Measurements from ENCODE around the gene DGLUCY. TPM values are rescaled to one million over a fixed set of nuclear protein-coding genes. Genes with fewer than 3 reads are reported as not detected.
"Not testable (repeated sequence)": the region's sequence is repeated elsewhere in the genome, so short reads cannot be mapped to it uniquely, and the experiment has no call there.

Gene DGLUCY
- polyA plus RNA-seq, 1 donor, result 28.4 TPM

- no peak for DNase-seq
Measured at GRCh38 chr14:91263329-91263728, 149.5 kb downstream of the DGLUCY start.

- DNase-seq, result no peak
Measured at GRCh38 chr14:91264151-91265150, 150.6 kb downstream of the DGLUCY start.

GRCh38 chr14:91265404-91265803 lies 151.5 kb downstream of the DGLUCY start:
- DNase-seq, result no peak

DNA sequence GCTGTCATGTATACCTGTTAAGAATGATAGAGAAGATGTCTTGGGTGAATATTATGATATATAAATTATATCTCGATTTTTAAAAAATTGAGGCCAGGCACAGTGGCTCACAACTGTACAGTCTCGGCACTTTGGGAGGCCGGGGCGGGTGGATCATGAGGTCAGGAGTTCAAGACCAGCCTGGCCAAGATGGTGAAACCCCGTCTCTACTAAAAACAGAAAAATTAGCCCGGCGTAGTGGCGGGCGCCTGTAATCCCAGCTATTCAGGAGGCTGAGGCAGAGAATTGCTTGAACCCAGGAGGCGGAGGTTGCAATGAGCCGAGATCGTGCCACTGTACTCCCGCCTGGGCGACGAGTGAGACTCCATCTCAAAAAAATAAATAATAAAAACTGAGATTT lies 152.4 kb downstream of the DGLUCY start:
- DNase-seq, result not testable (repeated sequence)

- DNase-seq, result no peak
Measured at GRCh38 chr14:91267965-91268437, 154.1 kb downstream of the DGLUCY start.

DNA sequence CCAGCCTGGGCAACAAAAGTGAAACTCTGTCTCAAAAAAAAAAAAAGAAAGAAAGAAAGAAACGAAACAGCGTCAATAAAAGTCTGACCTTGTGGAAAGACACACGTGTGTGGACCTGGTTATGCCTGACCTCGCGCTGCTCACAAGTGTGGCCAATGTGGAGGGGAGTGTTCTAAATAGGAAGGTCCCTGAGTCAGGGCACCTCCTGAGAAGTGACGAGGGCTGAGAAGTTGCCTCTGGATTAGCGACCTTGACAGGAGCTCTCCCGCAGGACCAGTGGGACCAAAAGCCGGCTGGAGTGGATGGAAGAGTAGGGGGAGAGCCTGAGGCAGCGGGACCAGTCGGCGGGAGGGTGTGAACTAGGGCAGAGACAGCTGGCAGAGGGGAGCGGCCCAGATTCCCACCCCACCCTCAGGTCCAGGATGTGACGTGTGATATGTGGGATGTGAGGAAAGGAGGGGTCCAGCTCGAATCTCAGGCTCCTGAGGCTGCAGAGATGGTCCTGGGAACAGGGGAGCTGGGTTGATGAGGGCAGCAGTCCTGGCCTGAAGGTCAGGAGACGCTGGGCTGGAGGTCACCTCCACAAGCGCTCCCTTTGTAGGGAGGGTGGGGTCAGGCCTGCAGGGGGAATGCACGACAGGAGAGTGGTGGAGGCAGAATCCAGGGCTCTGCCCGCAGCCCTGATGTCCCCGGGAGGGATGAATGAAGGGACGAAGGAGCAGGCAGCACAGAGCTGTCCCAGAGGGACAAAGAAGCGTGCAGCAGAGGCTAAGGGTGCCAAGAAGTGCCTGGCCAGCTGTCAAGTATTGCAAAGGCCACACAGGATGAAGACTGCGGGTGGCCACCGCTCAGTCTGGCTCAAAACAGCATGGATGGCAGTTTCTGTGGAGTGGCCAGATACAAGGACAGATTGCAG lies 155.5 kb downstream of the DGLUCY start:
- no peak for DNase-seq

DNA sequence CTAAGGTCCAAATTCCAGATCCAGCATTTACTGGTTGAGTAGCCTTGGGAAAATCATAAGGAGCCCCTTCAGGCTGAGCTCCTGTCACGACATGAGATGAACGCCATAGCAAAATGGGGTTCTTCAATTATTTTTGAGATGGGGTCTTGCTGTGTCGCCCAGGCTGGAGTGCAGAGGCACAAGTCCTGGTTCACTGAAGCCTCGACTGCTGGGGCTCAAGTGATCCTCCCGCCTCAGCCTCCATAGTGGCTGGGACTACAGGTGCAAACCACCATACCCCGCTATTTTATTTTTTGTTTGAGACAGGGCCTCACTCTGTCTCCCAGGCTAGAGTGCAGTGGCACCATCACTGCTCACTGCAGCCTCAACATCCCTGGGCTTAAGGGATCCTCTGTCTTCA lies 156.3 kb downstream of the DGLUCY start:
- DNase-seq, result no peak

- no peak for DNase-seq
Measured at GRCh38 chr14:91270619-91271018, 156.7 kb downstream of the DGLUCY start.

- DNase-seq, result no peak
Measured at GRCh38 chr14:91271639-91272038, 157.8 kb downstream of the DGLUCY start.

GRCh38 chr14:91272341-91273272 lies 158.7 kb downstream of the DGLUCY start:
- no peak for DNase-seq

GRCh38 chr14:91273273-91273884 lies 159.5 kb downstream of the DGLUCY start:
- DNase-seq, result no peak

GRCh38 chr14:91273885-91274273 lies 160.0 kb downstream of the DGLUCY start:
- no peak for DNase-seq

DNA sequence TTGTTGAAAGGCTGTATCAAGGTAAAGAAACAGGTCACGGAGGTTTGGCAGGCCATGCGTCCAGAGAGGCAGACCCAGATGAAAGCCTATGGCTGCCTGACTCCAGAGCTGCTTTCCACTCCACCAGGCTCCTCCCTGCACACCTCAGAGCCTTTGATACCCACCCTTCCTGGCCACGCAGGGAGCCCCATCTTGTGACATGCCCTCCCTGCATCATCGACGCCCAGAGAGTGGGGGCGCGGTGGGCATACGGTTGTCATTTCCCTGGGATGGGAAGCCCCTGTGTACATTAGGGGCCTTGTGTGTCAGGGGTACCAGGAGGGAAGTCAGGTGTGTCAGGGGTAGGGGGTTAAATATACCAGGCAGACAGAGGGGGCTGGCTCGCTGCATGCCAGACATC lies 160.9 kb downstream of the DGLUCY start:
- DNase-seq, result no peak

Other genes with a start within 250 kb of the DGLUCY start
- gene RPS6KA5, start 53.4 kb upstream of the DGLUCY start, polyA plus RNA-seq (ENCODE audit: insufficient read length), result 5.6 TPM
- 0.75 TPM for gene GPR68, start 130.6 kb downstream of the DGLUCY start, polyA plus RNA-seq (ENCODE audit: insufficient read length)